T-helper 1 cell treated with Interleukin-12 subunit alpha and Interleukin-12 subunit beta and Interleukin-4 antibody, amounts not matched to agents 30 μg/mL and 1 μg/mL, for 36 hours (primary cell): ENCODE data around the gene GTF3C1.

ENCODE experiments used
- H3K27ac Mint-ChIP-seq: one replicate; pipeline ENCODE4 v1.8.0; 2021; ENCODE audit warnings: mild to moderate bottlenecking, mixed read lengths
- H3K27me3 Mint-ChIP-seq: one replicate; pipeline ENCODE4 v1.8.0; 2021; ENCODE audit warnings: low read depth, mixed read lengths
- H3K36me3 Mint-ChIP-seq: one replicate; pipeline ENCODE4 v1.8.0; 2021; ENCODE audit warnings: low read depth, mixed read lengths
- H3K4me1 Mint-ChIP-seq: one replicate; pipeline ENCODE4 v1.8.0; 2021; ENCODE audit warnings: low read depth, mixed read lengths
- H3K4me3 Mint-ChIP-seq: one replicate; pipeline ENCODE4 v1.8.0; 2021; ENCODE audit warnings: mild to moderate bottlenecking, moderate library complexity, mixed read lengths
- H3K9me3 Mint-ChIP-seq: one replicate; pipeline ENCODE4 v1.8.0; 2021; ENCODE audit warnings: mixed read lengths

Gene GTF3C1

DNA sequence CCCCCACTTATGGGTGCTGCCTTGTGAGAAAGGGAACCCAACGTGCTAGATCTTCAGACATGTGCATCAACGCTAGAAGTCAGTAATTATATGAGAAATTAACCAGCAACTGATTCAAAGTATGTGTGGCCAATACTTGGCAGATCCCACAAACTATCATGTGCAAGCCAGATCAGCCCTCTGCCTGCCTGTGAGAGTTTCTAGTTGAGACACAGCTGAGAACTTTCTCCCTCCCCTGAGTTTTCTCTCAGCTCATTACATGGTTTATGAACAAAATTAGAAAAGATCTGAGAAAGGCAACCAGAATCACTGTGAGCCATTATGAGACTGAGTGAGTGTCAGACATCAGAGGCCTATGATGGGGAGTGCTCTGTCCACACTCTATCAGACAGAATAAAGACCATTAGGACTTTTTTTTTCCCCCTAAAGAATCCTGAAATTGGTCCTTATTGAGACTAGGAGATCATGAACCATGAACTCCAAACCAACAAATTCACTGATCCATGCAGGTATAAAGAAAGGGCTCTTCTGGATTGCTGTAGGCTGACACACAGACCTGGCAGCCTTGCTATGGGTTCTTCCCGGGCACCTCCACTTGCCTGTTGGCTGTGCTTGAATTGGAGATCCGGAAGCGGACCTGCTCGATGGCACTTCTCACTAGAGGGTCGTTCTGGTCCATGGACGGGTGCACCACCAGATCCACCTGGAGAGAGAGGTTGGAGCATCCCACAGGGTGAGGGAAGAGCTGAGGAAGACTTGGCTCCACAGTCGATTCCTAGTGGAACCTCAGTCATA, 51.5 kb downstream of the GTF3C1 start:
- no peak overlapping the region for H3K27ac Mint-ChIP-seq
- no peaks in the 10 kb centered on the region for H3K27me3 Mint-ChIP-seq
- H3K4me3 Mint-ChIP-seq: no peak overlapping the region
- H3K4me1 Mint-ChIP-seq: no peaks in the 10 kb centered on the region
- H3K9me3 Mint-ChIP-seq: no peaks in the 10 kb centered on the region
- peaks cover 40% of the 10 kb centered on the region for H3K36me3 Mint-ChIP-seq

DNA sequence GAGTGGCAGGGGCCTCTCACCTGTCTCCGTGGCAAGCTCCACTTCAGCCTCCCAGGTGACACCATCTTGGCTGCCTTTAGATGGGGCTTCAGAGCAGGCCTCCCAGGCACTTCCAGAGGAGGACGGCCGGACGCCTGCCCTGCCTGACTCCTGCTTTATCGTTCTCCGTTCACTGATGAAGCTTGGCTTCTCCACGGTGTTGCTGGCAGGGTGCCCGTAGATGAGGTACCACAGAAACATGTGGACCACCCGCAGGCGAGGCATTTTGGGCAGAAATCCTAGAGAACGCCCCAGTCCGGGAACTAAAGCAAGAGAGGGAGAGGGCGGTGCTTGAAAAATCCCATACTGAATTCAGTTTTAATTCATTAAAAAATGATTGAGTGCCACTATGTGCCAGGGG, 54.5 kb downstream of the GTF3C1 start:
- no peaks in the 10 kb centered on the region for H3K27me3 Mint-ChIP-seq
- no peaks in the 10 kb centered on the region for H3K4me1 Mint-ChIP-seq
- H3K4me3 Mint-ChIP-seq: no peak overlapping the region
- no peaks in the 10 kb centered on the region for H3K9me3 Mint-ChIP-seq
- no peak overlapping the region for H3K27ac Mint-ChIP-seq
- H3K36me3 Mint-ChIP-seq: peaks cover 41% of the 10 kb centered on the region

DNA sequence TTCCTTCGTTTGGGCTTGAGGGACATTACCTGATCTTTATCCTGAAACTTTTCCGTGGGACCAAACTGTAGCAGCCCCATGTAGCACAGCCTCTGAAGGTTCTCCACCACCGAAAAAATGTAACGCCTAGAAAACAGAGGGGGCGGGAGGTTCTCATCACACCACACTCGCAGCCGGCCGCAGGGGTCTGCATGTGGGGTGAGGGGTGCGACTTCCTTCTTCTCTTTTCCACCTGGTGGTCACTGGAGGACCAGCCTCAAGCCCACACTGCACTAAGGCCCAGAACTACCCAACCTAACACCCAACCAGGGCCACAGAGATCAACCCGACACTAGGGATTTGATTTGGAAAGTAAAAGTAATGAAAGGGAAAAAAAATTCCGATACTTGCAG, 57.1 kb downstream of the GTF3C1 start:
- H3K27me3 Mint-ChIP-seq: no peaks in the 10 kb centered on the region
- H3K4me3 Mint-ChIP-seq: no peak overlapping the region
- H3K9me3 Mint-ChIP-seq: no peaks in the 10 kb centered on the region
- H3K4me1 Mint-ChIP-seq: no peaks in the 10 kb centered on the region
- no peak overlapping the region for H3K27ac Mint-ChIP-seq
- peaks cover 38% of the 10 kb centered on the region for H3K36me3 Mint-ChIP-seq

DNA sequence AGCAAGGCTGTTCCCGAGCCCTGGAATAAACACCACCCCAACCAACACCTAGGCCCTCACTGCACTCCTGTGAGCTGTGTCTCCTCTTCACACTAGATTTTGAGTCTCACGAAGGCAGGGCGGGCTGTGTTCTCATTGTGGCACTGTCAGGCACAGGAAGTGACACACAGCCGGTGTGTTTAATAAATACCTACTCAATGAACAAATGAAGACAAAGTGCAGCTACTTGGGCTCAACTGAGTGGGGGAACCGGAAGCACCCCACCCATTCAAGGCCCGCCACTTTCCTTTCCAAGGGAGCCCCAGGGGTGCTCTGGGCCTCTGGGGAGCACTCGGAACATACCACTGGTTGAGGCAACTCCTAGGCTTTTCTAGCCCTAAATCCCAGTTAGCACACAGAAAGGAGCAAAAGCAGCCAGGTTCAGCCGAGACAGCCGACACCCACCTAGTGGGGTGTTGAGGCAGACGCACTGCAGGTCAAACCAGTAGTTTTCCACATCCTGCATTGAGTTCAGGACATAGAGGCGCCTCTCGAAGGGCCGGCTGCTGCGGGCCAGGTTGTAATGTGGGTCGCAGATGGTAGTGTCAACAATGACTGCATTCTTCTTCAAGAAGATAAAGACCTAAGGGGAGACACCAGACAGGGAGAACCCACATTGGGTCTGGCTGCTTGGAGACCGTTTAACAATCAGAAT, 57.7 kb downstream of the GTF3C1 start:
- Mint-ChIP-seq H3K27me3 (no peaks in the 10 kb centered on the region), H3K4me1 (no peaks in the 10 kb centered on the region), H3K36me3 (peaks cover 33% of the 10 kb centered on the region), H3K4me3 (no peak overlapping the region), H3K27ac (no peak overlapping the region), H3K9me3 (no peaks in the 10 kb centered on the region)

DNA sequence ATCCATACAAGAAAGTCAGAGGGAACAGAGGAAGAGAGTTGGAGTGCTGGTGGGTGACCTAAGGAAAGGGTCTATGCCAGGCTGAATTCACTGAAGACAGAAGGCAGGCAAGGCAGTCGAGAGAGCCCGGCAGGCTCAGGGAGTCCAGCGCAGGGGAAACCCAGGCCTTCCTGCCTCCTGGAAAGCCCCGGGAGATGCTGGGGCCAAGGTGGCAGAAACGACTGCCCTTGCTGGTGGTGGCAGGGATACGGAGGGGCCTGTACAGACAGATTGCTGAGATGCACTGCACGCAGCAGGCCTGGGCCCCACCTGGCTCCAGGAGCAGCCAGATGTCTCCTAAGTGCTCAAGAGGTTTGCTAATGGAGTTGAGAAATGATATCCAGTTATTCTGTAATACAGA, 59.8 kb downstream of the GTF3C1 start:
- no peak overlapping the region for H3K4me3 Mint-ChIP-seq
- no peaks in the 10 kb centered on the region for H3K27me3 Mint-ChIP-seq
- no peaks in the 10 kb centered on the region for H3K4me1 Mint-ChIP-seq
- H3K36me3 Mint-ChIP-seq: peaks cover 41% of the 10 kb centered on the region
- H3K27ac Mint-ChIP-seq: no peak overlapping the region
- no peaks in the 10 kb centered on the region for H3K9me3 Mint-ChIP-seq

DNA sequence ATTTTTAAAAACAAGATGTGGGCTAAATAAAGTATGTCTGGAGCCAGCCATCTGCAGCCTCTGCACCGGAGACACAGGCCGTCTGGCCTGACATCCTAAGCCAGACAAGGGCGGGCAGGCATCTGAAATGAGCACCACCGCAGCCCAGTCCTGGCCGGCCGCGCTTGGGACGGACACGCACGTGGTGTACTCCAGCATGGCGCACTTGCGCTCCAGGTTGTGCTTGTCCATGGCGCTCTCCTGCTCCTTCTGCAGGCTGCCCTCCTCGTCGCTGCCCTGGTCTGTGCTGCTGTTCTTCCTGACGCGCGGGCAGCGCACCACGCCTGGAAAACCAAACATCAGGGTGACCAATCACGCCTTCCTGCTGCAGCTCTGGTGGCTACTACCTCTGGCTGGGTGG, 60.3 kb downstream of the GTF3C1 start:
- Mint-ChIP-seq H3K27ac (no peak overlapping the region), H3K9me3 (no peaks in the 10 kb centered on the region), H3K4me3 (no peak overlapping the region), H3K4me1 (no peaks in the 10 kb centered on the region), H3K27me3 (no peaks in the 10 kb centered on the region), H3K36me3 (peaks cover 40% of the 10 kb centered on the region)

DNA sequence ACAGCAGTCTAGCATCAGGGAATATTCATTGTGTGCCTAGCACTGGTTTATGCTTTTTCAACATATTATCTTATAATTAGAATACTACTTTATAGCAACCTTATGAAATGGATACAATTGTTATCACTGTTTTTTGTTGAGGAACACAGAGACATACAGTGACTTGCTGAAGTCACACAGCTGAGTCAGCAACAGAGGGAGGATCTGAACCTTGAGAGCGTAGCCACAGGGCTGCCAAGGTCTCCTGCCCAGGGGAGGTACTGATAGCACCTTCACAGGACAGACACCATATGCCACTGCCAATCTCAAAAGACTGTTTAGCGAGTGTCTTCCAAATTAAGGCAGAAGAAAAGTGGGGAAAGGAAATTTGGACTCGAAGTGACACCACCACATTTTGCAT, 63.0 kb downstream of the GTF3C1 start:
- no peak overlapping the region for H3K4me3 Mint-ChIP-seq
- H3K9me3 Mint-ChIP-seq: no peaks in the 10 kb centered on the region
- peaks cover 43% of the 10 kb centered on the region for H3K36me3 Mint-ChIP-seq
- no peaks in the 10 kb centered on the region for H3K27me3 Mint-ChIP-seq
- no peaks in the 10 kb centered on the region for H3K4me1 Mint-ChIP-seq
- no peak overlapping the region for H3K27ac Mint-ChIP-seq

DNA sequence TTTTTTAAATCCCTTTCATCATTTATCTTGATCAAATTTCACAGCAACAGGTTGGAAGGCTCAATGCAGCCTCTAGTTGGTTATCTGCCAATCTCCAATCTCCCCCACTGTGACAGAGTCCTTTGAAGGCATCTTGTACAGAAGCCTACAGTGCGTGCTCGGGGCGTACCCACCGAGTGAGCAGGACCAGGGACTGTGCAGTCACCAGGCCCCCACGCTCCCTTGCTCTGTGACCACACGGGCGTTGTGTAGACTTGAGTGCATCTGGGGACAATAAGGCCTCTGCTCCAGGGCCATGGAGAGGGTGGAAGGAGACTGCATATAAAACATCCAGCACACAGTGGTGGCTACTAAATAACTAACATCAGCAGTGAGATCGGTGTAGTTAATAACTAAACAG, 63.4 kb downstream of the GTF3C1 start:
- Mint-ChIP-seq H3K4me3 (no peak overlapping the region), H3K9me3 (no peaks in the 10 kb centered on the region), H3K27me3 (no peaks in the 10 kb centered on the region), H3K4me1 (no peaks in the 10 kb centered on the region), H3K27ac (no peak overlapping the region), H3K36me3 (peaks cover 45% of the 10 kb centered on the region)

DNA sequence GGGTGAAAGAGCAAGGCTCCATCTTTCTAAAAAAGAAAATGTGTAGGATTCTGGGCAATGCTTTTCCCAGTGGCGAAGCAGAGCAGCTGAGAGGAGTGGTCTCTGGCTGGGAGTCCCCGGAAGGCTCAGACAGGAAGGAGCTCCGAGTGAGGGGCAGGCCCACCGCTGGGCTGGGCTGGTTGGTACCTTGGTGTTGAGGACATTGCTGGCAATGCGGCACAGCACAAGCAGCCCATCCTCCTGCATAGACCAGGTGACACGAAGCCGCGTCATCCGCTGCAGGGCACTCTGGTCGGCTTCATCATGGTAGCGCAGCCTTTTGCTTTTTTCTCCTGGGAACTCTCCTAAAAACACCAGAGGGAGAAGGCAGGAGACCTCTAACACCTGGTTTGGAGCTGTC, 63.9 kb downstream of the GTF3C1 start:
- Mint-ChIP-seq H3K27me3 (no peaks in the 10 kb centered on the region), H3K36me3 (peaks cover 43% of the 10 kb centered on the region), H3K4me1 (no peaks in the 10 kb centered on the region), H3K27ac (no peak overlapping the region), H3K9me3 (no peaks in the 10 kb centered on the region), H3K4me3 (no peak overlapping the region)

DNA sequence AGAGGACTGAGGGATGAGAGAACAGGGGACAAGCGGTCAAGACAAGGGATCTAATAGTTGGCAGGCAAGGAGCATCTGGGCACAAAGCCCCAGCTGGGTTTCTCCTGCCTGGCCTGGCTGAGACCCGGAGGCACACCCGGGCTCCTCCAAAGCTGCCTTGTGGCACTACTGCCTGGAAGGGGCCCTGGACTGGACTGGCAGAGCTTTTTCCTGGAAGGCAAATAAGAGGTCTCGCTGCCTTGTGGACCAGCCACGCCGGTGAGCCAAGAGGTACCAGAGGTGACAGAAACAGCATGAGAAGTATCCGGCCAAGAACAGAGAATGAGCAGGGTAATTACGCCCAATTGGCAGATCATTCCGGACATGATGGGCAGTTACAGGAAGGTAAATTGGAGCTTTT, 64.6 kb downstream of the GTF3C1 start:
- no peak overlapping the region for H3K27ac Mint-ChIP-seq
- no peaks in the 10 kb centered on the region for H3K4me1 Mint-ChIP-seq
- peaks cover 44% of the 10 kb centered on the region for H3K36me3 Mint-ChIP-seq
- H3K4me3 Mint-ChIP-seq: no peak overlapping the region
- no peaks in the 10 kb centered on the region for H3K27me3 Mint-ChIP-seq
- no peaks in the 10 kb centered on the region for H3K9me3 Mint-ChIP-seq

DNA sequence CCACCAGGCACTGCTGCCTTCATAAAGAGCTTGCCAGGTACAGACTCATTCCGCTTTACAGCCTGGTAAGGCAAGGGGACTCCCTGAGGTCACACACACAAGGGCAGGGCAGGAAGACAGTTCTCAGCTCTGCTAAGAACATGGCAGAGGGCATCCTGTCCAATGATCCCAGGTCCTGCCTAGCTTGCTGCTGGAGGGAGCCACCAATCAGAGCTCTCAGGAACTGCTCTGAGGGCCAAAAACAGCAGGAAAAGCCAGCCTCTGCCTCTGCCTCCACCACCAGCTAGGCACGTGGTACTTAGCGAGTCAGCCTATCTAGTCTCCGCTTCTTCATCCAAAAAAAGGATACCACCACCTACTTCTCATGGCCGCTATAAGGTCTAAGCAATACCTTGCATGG, 66.1 kb downstream of the GTF3C1 start:
- no peaks in the 10 kb centered on the region for H3K9me3 Mint-ChIP-seq
- H3K4me3 Mint-ChIP-seq: no peak overlapping the region
- H3K27me3 Mint-ChIP-seq: no peaks in the 10 kb centered on the region
- no peak overlapping the region for H3K27ac Mint-ChIP-seq
- peaks cover 43% of the 10 kb centered on the region for H3K36me3 Mint-ChIP-seq
- no peaks in the 10 kb centered on the region for H3K4me1 Mint-ChIP-seq

DNA sequence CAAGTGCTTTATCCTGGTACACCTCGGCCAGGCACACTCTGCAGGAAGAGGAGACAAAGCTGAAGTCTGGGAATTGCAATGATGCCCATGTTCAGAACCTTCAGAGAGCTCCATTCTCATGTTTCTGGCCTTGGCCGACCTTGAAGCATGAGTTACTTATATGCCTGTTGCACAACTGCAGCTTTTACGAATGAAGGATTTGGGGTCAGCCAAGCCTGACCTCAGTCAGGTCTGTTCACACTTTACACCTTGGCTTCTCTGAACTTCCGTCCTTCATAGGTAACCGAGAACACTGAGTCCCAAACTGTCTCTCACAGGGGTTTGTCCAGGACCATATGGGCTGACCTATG, 66.7 kb downstream of the GTF3C1 start:
- no peaks in the 10 kb centered on the region for H3K9me3 Mint-ChIP-seq
- H3K4me1 Mint-ChIP-seq: no peaks in the 10 kb centered on the region
- H3K27ac Mint-ChIP-seq: no peak overlapping the region
- no peak overlapping the region for H3K4me3 Mint-ChIP-seq
- no peaks in the 10 kb centered on the region for H3K27me3 Mint-ChIP-seq
- H3K36me3 Mint-ChIP-seq: peaks cover 44% of the 10 kb centered on the region

DNA sequence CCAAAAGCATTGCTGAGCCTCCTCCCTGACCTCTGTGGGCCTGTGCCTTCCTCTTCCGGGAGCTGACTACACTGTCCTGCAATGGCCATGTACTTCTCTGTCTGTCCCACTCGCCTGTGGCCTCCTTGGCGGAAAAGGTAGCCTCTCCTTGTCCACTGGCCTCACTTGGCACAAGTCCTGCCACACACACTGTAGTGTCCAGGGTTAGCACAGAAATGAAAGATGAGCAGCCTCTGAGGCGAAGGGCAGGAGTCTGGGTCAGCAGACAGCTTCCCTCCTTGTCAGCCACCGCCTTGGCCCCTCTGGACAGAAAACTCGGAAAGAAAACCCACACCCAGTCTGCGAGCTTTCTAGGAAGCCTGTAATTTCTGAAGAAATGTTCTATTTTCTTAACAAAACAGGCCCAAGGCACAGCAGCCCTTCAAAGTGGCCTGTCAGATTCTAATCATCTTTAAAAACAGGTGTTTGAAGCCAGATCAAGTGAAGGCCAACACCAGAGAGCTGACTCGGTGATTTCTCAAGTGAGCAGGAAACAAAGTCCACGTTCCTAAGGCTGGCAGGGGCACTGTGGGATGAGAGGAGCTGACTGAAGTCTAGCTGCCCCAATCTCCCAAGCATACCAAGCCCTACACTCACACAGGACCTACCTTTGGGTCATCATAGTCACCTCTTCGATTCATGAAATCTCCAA, 67.2 kb downstream of the GTF3C1 start:
- no peak overlapping the region for H3K27ac Mint-ChIP-seq
- no peaks in the 10 kb centered on the region for H3K27me3 Mint-ChIP-seq
- H3K36me3 Mint-ChIP-seq: peaks cover 41% of the 10 kb centered on the region
- no peaks in the 10 kb centered on the region for H3K4me1 Mint-ChIP-seq
- H3K4me3 Mint-ChIP-seq: no peak overlapping the region
- H3K9me3 Mint-ChIP-seq: no peaks in the 10 kb centered on the region

DNA sequence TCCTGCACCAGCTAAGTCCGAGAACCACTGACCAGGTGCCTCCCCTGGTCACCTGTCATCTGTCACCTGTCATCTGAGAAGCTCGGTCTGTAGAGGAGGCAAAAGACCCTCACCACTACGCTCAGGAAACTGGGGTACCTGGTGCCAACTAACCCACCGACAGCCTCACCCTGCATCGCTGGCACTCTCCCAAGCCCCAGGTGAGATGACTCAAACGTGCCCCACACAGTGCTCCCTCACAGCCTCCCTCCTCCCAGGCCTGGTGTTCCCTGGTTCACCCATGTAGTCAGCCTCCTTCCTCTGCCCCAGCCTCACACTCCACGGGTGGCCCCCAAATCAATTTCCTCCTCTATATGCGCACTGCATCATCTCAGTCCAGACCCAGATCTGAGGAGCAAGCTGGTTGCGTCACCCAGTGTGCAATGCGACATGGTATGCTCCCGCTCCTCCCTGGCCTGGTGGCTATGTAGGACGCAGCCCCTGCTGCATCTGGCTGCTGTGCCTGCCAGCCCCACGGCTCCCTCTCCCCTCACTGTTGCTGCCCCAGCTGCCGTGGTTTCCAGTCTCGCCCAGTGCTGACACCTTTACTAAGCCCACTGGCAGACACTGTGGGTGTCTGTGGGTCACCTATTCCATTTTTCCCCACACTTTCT, 68.3 kb downstream of the GTF3C1 start:
- no peaks in the 10 kb centered on the region for H3K4me1 Mint-ChIP-seq
- no peak overlapping the region for H3K4me3 Mint-ChIP-seq
- peaks cover 40% of the 10 kb centered on the region for H3K36me3 Mint-ChIP-seq
- H3K27ac Mint-ChIP-seq: no peak overlapping the region
- H3K27me3 Mint-ChIP-seq: no peaks in the 10 kb centered on the region
- no peaks in the 10 kb centered on the region for H3K9me3 Mint-ChIP-seq

DNA sequence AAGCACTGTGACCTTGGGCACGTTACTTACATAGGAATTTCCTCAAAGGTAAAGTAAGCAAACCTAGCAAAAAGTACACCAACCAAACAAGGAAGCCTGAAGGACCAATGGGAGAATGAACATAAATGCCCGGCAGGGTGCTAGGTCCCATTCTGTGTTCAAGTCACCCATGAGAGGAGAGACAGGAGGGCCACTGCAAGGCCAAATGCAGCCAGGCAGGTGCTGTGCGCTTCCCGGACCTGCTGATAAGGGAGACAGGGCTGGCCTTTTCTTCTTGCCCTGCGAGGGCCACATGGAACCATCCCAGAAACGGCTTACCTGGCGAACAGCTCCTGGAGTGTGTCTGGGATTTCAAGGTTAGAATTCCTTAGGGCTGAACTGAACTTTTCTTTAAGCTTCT, 69.0 kb downstream of the GTF3C1 start:
- H3K27me3 Mint-ChIP-seq: no peaks in the 10 kb centered on the region
- H3K4me1 Mint-ChIP-seq: no peaks in the 10 kb centered on the region
- H3K36me3 Mint-ChIP-seq: peaks cover 41% of the 10 kb centered on the region
- H3K9me3 Mint-ChIP-seq: no peaks in the 10 kb centered on the region
- no peak overlapping the region for H3K27ac Mint-ChIP-seq
- H3K4me3 Mint-ChIP-seq: no peak overlapping the region
